ENCODE measurements around the gene WASF2.
A peak's percentile ranks its signal among the peaks of the same experiment; 100 is the strongest.

WASF2 gene

DNA sequence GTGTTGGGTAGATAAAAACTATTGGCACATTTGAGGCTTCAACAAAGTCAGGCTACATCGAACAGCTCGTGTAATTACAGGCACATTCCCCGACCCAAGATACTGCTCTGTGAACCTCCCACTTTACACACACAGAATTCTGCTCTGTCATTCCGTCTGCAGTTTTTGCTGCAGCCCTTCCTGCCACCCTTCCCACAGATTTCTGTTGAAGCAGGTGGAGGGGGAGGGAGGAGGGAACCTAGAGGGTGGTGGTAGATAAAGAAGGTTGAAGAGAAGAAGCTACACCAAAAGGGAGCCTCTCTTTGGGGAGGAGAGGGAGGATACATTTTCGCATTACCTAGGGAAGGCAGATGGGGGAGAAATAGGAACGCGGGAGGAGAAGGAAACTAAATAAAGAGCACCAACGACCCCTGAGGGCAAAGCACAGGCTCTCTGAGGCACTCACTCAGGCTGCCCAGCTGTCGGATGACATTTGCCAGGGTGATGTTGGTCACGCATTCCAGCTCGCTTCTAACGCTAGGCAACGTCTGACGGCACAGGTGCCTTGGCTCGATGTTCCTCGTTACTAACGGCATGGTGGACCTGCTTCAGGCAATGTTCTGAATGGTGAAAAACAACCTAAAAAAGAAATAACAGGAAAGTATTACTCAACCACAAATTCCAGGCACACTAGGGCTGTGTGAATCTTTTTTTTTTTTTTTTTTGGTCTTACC is 61.5 kb downstream of the WASF2 start:
- TF ChIP-seq, protein P1, sequence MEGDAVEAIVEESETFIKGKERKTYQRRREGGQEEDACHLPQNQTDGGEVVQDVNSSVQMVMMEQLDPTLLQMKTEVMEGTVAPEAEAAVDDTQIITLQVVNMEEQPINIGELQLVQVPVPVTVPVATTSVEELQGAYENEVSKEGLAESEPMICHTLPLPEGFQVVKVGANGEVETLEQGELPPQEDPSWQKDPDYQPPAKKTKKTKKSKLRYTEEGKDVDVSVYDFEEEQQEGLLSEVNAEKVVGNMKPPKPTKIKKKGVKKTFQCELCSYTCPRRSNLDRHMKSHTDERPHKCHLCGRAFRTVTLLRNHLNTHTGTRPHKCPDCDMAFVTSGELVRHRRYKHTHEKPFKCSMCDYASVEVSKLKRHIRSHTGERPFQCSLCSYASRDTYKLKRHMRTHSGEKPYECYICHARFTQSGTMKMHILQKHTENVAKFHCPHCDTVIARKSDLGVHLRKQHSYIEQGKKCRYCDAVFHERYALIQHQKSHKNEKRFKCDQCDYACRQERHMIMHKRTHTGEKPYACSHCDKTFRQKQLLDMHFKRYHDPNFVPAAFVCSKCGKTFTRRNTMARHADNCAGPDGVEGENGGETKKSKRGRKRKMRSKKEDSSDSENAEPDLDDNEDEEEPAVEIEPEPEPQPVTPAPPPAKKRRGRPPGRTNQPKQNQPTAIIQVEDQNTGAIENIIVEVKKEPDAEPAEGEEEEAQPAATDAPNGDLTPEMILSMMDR (IDR thresholded peaks at IDR 0.05; ENCODE audit: low read depth, low read length) = peak; percentile 9; the same call in 1 of the 2 replicates

DNA sequence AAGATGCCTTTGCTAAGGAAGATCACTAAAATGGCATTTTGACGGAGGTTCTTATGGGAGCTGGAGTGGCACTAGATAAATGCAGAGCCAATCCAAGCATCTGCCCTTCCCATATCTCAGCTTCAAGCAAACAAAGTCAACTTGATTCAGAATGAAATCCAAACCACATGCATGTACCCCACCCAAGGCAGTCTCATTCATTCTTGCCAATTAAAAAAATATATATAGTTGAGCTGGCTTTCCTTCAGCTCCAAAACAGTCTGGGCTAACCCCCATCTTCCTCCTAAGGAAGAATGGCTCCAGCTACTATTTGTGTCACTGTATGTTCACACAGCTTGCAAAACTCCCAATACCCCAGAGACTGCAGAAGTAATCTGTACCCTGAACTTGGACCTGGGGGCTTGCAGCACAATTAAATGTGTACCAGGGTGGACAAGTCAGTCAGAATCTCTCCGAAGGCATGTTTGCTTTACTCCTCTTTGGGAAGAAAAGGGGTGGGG is 62.1 kb downstream of the WASF2 start:
- Histone ChIP-seq H3K4me1 (no peaks in the 10 kb centered on the region), H3K9me3 (no peaks in the 10 kb centered on the region), H3K4me3 (ENCODE audit: low read depth, low read length) (no peak overlapping the region), H3K27me3 (no peaks in the 10 kb centered on the region), H3K36me3 (no peaks in the 10 kb centered on the region)
- DNase-seq = no peak
- TF ChIP-seq, protein P1 (IDR thresholded peaks at IDR 0.05; ENCODE audit: low read depth, low read length) = no peak

More for the DNA sequence above, 61.5 kb downstream of the WASF2 start:
- Histone ChIP-seq H3K36me3 (no peaks in the 10 kb centered on the region), H3K4me1 (no peaks in the 10 kb centered on the region), H3K27me3 (no peaks in the 10 kb centered on the region), H3K9me3 (no peaks in the 10 kb centered on the region), H3K4me3 (ENCODE audit: low read depth, low read length) (no peak overlapping the region)
- DNase-seq = peak; percentile 44

DNA sequence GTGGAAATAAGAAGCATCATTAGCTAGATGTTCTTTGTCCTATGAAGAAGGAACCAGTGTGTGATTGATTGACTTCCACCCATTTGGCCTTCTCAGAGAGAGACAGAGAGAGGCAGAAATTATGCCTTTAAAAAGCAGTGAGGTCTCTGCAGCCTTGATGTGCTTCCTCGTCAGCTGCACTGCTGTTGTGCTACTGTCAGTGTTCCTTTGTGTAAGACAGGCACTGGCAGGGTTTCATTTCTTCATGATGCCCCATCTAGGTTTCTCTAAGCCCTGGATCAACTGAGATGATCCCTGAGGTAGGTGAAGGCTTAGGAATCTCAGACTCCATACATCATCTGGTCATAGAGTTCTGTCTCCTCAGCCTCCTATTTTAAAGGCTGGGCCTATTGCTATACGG is 62.6 kb downstream of the WASF2 start:
- DNase-seq = no peak
- Histone ChIP-seq H3K4me1 (no peaks in the 10 kb centered on the region), H3K4me3 (ENCODE audit: low read depth, low read length) (no peak overlapping the region), H3K27me3 (no peaks in the 10 kb centered on the region), H3K36me3 (no peaks in the 10 kb centered on the region), H3K9me3 (no peaks in the 10 kb centered on the region)
- TF ChIP-seq, protein P1 (IDR thresholded peaks at IDR 0.05; ENCODE audit: low read depth, low read length) = no peak

DNA sequence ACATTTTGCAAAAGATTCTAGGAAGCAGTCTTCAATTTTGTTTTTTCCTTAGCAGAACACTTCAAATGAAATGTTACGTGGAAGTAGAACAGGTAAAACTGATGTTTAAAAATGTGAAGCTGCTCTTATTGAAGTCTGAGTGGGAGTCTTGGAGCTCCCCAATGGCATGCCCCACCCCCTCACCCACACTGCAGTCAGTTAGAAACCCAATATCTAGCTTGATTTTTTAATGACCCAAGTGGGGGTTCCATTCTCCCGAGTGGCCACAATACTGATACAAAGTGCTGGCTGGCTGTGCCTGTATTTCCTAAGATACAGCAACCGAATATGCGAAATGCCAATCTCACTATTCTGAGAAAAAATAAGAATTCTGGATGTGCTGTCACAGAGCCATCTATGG is 66.3 kb downstream of the WASF2 start:
- TF ChIP-seq, protein P1 (IDR thresholded peaks at IDR 0.05; ENCODE audit: low read depth, low read length) = no peak
- Histone ChIP-seq H3K9me3 (no peaks in the 10 kb centered on the region), H3K36me3 (no peaks in the 10 kb centered on the region), H3K27me3 (no peaks in the 10 kb centered on the region), H3K4me3 (ENCODE audit: low read depth, low read length) (no peak overlapping the region), H3K4me1 (no peaks in the 10 kb centered on the region)
- DNase-seq = no peak

DNA sequence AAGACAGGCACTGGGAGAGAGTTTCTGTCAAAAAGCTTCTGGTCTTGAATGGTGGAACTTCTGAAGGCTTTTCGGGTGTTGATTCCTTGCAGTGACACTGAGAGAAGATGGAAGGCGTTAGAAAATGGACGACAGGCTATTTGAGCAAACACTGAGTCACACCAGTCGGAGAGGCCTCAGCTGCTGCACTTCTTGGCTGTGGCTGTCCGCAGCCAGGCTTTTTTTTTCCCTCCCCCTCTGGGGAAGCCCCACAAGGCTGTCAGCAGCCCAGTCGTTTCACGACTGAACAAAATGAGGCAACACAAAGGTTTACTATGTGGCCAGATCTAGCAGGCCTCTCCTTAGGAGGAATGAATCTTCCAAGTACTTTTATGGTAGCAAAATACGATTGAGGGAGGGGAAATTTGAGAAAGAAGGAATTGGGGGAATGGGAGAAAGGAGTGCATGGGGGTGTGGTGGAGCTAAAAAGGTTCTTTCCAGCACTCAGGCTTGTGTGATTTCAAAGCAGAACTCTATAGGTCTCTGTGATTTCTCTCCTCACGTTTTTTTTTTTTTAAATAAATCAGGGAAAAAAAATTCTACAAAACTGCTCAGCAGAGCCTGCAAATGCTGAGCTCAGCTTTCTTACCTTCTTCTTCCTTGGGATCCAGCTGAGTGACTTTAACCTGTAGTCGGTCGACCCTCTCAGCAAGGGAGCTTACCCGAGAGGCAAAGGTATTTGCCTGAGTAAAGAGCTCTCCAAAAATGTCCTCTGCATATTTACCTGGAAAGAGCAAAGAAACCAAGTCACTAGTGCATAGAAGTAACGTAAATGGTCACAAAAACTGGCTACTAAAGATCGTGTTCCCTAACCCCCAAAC is 71.4 kb downstream of the WASF2 start:
- Histone ChIP-seq H3K27me3 (no peaks in the 10 kb centered on the region), H3K9me3 (no peaks in the 10 kb centered on the region), H3K36me3 (no peaks in the 10 kb centered on the region; the same call in none of the 2 replicates), H3K4me1 (no peaks in the 10 kb centered on the region), H3K4me3 (ENCODE audit: low read depth, low read length) (no peak overlapping the region)
- no peak for DNase-seq
- TF ChIP-seq, protein P1 (IDR thresholded peaks at IDR 0.05; ENCODE audit: low read depth, low read length) = no peak

All from BE2C (cell line).